Large intestine (tissue), 3 donors: ENCODE data around the gene ZFAND3. TPM values are rescaled to one million over a fixed set of nuclear protein-coding genes. Genes with fewer than 3 reads are reported as not detected.

ENCODE experiments used
- DNase-seq, 2 donors: peaks; one replicate each; pipeline versions ENCODE4 v3.0.0 to v3.0.0-alpha.2; 2013
- H3K27ac ChIP-seq: one replicate; pipeline ENCODE4 v1.5.1; 2013; ENCODE audit warnings: low read length
- H3K27me3 ChIP-seq: 2 replicates; pipeline ENCODE4 v1.6.1; 2013; ENCODE audit warnings: low read length; ENCODE audit not compliant: control insufficient read depth, insufficient read depth
- H3K36me3 ChIP-seq: 2 replicates; pipeline ENCODE4 v1.6.1; 2013; ENCODE audit warnings: low read length; ENCODE audit not compliant: control insufficient read depth, insufficient read depth
- H3K4me1 ChIP-seq: one replicate; pipeline ENCODE4 v1.6.1; 2013; ENCODE audit warnings: low read length; ENCODE audit not compliant: control insufficient read depth, insufficient read depth
- H3K4me3 ChIP-seq: one replicate; pipeline ENCODE4 v1.5.1; 2013; ENCODE audit warnings: low read length
- H3K9me3 ChIP-seq: one replicate; pipeline ENCODE4 v1.6.1; 2013; ENCODE audit warnings: mild to moderate bottlenecking, low read depth, low read length, moderate library complexity; ENCODE audit not compliant: control insufficient read depth
- WGBS: methylation state at CpG from one replicate; pipeline ENCODE4 v1.1.5; 2013; ENCODE audit warnings: low lambda C conversion rate; ENCODE audit not compliant: insufficient coverage; 5-methylcytosine and 5-hydroxymethylcytosine counted together
- polyA plus RNA-seq: library from polyadenylated mRNA; unstranded; fragments of 120-200 nt; gene quantifications from one replicate; pipeline ENCODE4 v1.2.1, GENCODE V29; 2013

The ZFAND3 gene
- polyA plus RNA-seq, 1 donor, result 82.3 TPM

DNA sequence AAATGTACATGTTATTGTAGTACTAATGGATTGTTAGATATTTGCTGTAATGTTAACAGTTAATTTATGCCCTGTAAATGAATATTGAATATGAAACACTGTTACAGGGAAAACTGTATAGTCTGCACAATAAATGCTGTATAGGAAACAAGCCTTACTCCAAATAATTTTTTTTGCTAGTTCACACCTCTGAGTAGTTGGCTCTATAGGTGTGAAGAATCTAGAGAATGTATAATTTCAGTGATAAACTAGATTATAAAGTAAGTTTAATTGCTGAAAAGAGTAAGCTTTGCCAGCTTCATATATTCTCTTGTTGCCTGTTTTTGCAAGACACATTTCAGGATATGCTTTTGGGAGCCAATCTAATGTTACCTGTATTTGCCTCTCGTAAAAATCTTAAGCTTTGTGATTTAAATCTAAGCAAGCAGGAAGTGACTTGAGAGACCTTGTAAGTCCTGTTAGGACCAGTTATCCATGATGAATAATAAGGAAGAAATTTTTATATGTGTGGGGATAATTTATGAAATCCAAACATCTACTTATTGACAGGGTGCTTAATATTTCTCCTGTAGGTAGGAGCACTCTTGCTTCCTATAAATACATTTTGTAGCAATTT is 232.4 kb downstream of the ZFAND3 start:
- no peaks in the 10 kb centered on the region for H3K4me1 ChIP-seq
- no peak overlapping the region for H3K27ac ChIP-seq
- no peaks in the 10 kb centered on the region for H3K9me3 ChIP-seq
- no peaks in the 10 kb centered on the region for H3K27me3 ChIP-seq
- no peaks in the 10 kb centered on the region for H3K36me3 ChIP-seq
- DNase-seq, result no peak
- no CpG with 5 or more reads among the region's 1 CpG for WGBS
- no peak overlapping the region for H3K4me3 ChIP-seq

GRCh38 chr6:38054527-38055202 is 235.1 kb downstream of the ZFAND3 start:
- Histone ChIP-seq H3K27me3 (no peaks in the 10 kb centered on the region), H3K36me3 (no peaks in the 10 kb centered on the region), H3K27ac (no peak overlapping the region), H3K4me3 (no peak overlapping the region), H3K4me1 (no peaks in the 10 kb centered on the region), H3K9me3 (no peaks in the 10 kb centered on the region)
- peak in 1 of 2 donors; percentile 27 for DNase-seq
- WGBS, result 39% methylated on average over 3 of the region's 4 CpGs

GRCh38 chr6:38055203-38055589 is 235.7 kb downstream of the ZFAND3 start:
- H3K36me3 ChIP-seq, result no peaks in the 10 kb centered on the region
- H3K4me1 ChIP-seq, result no peaks in the 10 kb centered on the region
- H3K9me3 ChIP-seq, result no peaks in the 10 kb centered on the region
- H3K27ac ChIP-seq, result no peak overlapping the region
- DNase-seq, result no peak
- H3K4me3 ChIP-seq, result no peak overlapping the region
- 100% methylated on average over 1 of the region's 1 CpG for WGBS
- H3K27me3 ChIP-seq, result no peaks in the 10 kb centered on the region

GRCh38 chr6:38056361-38056760 is 236.8 kb downstream of the ZFAND3 start:
- Histone ChIP-seq H3K36me3 (no peaks in the 10 kb centered on the region), H3K9me3 (no peaks in the 10 kb centered on the region), H3K4me1 (no peaks in the 10 kb centered on the region), H3K27ac (no peak overlapping the region), H3K4me3 (no peak overlapping the region), H3K27me3 (no peaks in the 10 kb centered on the region)
- no CpG with 5 or more reads among the region's 3 CpGs for WGBS
- DNase-seq, result no peak

- Histone ChIP-seq H3K36me3 (peaks cover 15% of the 10 kb centered on the region), H3K27ac (no peak overlapping the region), H3K4me3 (no peak overlapping the region), H3K4me1 (no peaks in the 10 kb centered on the region), H3K27me3 (no peaks in the 10 kb centered on the region), H3K9me3 (no peaks in the 10 kb centered on the region)
- DNase-seq, result peak in 1 of 2 donors; percentile 5
Observed at GRCh38 chr6:38057994-38058393, 238.5 kb downstream of the ZFAND3 start.

DNA sequence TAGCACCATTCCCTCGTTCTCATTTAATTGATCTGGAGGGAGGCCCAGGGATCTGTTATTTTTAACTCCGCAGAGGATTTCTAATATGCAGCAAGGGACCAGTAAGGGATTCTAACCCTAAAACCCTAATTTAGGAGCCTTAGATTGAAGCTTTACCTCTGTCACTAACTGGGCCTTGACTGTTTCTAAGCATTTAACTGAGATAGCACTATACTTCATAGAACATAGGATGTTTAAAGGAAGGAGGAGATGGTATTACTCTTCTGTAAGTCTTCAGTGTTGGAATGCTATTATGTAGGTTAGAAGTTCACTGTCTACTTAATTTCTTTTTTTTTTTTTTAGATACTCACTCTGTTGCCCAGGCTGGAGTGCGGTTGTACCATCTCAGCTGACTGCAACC is 242.5 kb downstream of the ZFAND3 start:
- H3K4me3 ChIP-seq, result no peak overlapping the region
- H3K4me1 ChIP-seq, result no peaks in the 10 kb centered on the region
- WGBS, result 100% methylated on average over 1 of the region's 3 CpGs
- H3K27ac ChIP-seq, result no peak overlapping the region
- peaks cover 23% of the 10 kb centered on the region for H3K36me3 ChIP-seq
- H3K9me3 ChIP-seq, result no peaks in the 10 kb centered on the region
- no peaks in the 10 kb centered on the region for H3K27me3 ChIP-seq
- DNase-seq, result no peak

GRCh38 chr6:38063973-38064372 is 244.4 kb downstream of the ZFAND3 start:
- Histone ChIP-seq H3K9me3 (no peaks in the 10 kb centered on the region), H3K4me3 (no peak overlapping the region), H3K4me1 (no peaks in the 10 kb centered on the region), H3K27me3 (no peaks in the 10 kb centered on the region), H3K36me3 (peaks cover 23% of the 10 kb centered on the region), H3K27ac (no peak overlapping the region)
- 80% methylated on average over 1 of the region's 3 CpGs for WGBS
- no peak for DNase-seq

GRCh38 chr6:38064431-38064830 is 244.9 kb downstream of the ZFAND3 start:
- no peak for DNase-seq
- Histone ChIP-seq H3K27me3 (no peaks in the 10 kb centered on the region), H3K27ac (no peak overlapping the region), H3K4me1 (no peaks in the 10 kb centered on the region), H3K4me3 (no peak overlapping the region), H3K9me3 (no peaks in the 10 kb centered on the region), H3K36me3 (peaks cover 23% of the 10 kb centered on the region)
- 86% methylated on average over 1 of the region's 2 CpGs for WGBS

DNA sequence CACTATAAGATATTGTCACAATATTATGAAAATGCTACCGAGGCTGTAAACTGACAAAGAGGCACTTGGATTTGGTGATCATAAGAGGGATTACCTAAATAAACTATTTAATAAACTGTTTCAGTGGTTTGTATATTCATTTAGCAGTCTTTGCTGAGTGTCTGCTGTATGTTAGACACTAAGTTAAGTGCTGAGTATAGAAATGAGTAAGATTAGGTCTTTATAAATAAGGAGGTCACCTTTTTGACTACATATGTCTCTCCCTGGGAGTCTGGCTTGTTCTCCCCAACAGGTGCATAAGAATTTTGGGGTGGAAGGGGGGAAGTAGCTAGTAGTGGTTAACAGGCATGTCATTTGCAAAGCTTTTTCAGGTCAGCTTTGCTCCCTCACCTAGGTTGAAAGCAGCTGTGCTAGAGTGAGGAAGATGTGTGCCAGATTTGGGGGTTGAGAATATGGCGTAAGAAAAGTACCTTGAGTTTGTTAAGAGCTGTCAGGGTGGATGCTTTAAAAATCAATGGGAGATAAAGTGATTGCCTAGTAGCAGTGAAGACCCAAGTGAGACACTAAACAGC is 246.3 kb downstream of the ZFAND3 start:
- H3K4me1 ChIP-seq, result no peaks in the 10 kb centered on the region
- no peaks in the 10 kb centered on the region for H3K9me3 ChIP-seq
- H3K36me3 ChIP-seq, result peaks cover 23% of the 10 kb centered on the region
- DNase-seq, result no peak
- H3K27ac ChIP-seq, result no peak overlapping the region
- no peaks in the 10 kb centered on the region for H3K27me3 ChIP-seq
- no peak overlapping the region for H3K4me3 ChIP-seq
- 100% methylated on average over 1 of the region's 2 CpGs for whole genome bisulfite sequencing

GRCh38 chr6:38067263-38067980 is 247.9 kb downstream of the ZFAND3 start:
- H3K9me3 ChIP-seq, result no peaks in the 10 kb centered on the region
- DNase-seq, result no peak
- no peaks in the 10 kb centered on the region for H3K27me3 ChIP-seq
- H3K27ac ChIP-seq, result no peak overlapping the region
- no CpG with 5 or more reads among the region's 2 CpGs for WGBS
- no peak overlapping the region for H3K4me3 ChIP-seq
- H3K4me1 ChIP-seq, result no peaks in the 10 kb centered on the region
- peaks cover 14% of the 10 kb centered on the region for H3K36me3 ChIP-seq
